Tibial artery (tissue), 4 donors: Measurements from ENCODE around the gene EWSR1.

ENCODE experiments used
- DNase-seq, 2 donors: peaks; one replicate each; pipeline ENCODE4 v3.0.0-alpha.2; 2019
- H3K27ac ChIP-seq, 2 donors: fragments of 200-600 bp; sonication (generic) in 1 of 2; 1 replicate in 1 of 2; 2 replicates in 1 of 2; pipeline ENCODE4 v1.5.1; 2018 to 2019; ENCODE audit warnings: mild to moderate bottlenecking in 1 of 2
- H3K27me3 ChIP-seq, 2 donors: fragments of 200-600 bp; sonication (generic) in 1 of 2; one replicate each; pipeline versions ENCODE4 v1.5.1 to v1.6.0; 2016 to 2019
- H3K36me3 ChIP-seq, 3 donors: fragments of 200-600 bp; sonication (generic) in 2 of 3; one replicate each; pipeline ENCODE4 v1.5.1; 2016 to 2019; ENCODE audit warnings: mild to moderate bottlenecking in 2 of 3
- H3K4me1 ChIP-seq, 4 donors: fragments of 200-600 bp; sonication (generic) in 2 of 4; 1 replicate in 3 of 4; 2 replicates in 1 of 4; pipeline ENCODE4 v1.5.1; 2016 to 2019
- H3K4me3 ChIP-seq, 2 donors: fragments of 200-600 bp; sonication (generic) in 1 of 2; 1 replicate in 1 of 2; 2 replicates in 1 of 2; pipeline ENCODE4 v1.5.1; 2018 to 2019; ENCODE audit warnings: mild to moderate bottlenecking in 2 of 2
- H3K9me3 ChIP-seq, 3 donors: fragments of 200-600 bp; sonication (generic) in 1 of 3; one replicate each; pipeline ENCODE4 v1.5.1; 2016 to 2019
- CTCF ChIP-seq, 2 experiments: fragments of 200-600 bp in 1 of 2; fragments of 450-650 bp in 1 of 2; IDR thresholded peaks; one replicate each; pipeline ENCODE4 v1.5.1; 2017 to 2019; ENCODE audit warnings: antibody characterized with exemption in 2 of 2, mild to moderate bottlenecking in 1 of 2, moderate library complexity in 1 of 2
- intact Hi-C: fragments of 100-400 bp; cut with DNase I; formaldehyde crosslinking; loops from one replicate; pipeline ENCODE4 v1.15.0; 2023; ENCODE audit warnings: low total_unique reads

Gene EWSR1

GRCh38 chr22:29277927-29278326 is 9.9 kb downstream of the EWSR1 start:
- no peaks in the 10 kb centered on the region for H3K27me3 ChIP-seq
- peaks cover 0 to 40% (median 13%) of the 10 kb centered on the region in 4 donors for H3K4me1 ChIP-seq
- no peaks in the 10 kb centered on the region for H3K9me3 ChIP-seq
- H3K4me3 ChIP-seq, result no peak overlapping the region
- no peak for TF ChIP-seq CTCF (IDR thresholded peaks at IDR 0.05)
- H3K36me3 ChIP-seq, result peaks cover 87 to 96% (median 94%) of the 10 kb centered on the region in 3 donors
- intact Hi-C loops, result no loop called here
- DNase-seq, result no peak
- H3K27ac ChIP-seq, result no peak overlapping the region

DNA sequence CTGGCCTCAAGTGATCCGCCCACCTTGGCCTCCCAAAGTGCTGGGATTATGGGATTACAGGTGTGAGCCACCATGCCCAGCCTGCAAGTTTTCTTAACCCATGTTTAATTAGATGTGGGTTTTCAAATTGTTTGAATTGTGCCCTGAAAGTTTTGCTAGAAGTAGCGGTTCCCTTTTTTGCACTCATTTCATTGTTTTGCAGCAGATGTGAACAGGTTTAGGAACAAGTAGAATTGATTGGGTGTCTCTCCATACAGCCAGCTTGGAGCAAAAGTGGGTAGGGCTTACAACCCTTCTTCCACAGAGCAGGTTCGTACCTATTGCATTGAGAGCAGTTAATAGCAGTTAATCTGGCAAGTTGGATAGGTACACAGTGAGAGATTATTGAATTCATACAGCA is 16.1 kb downstream of the EWSR1 start:
- intact Hi-C loops, result no loop called here
- H3K36me3 ChIP-seq, result peaks cover 92 to 100% (median 95%) of the 10 kb centered on the region in 3 donors

GRCh38 chr22:29288837-29289236 is 20.8 kb downstream of the EWSR1 start:
- intact Hi-C loops, result no loop called here
- Histone ChIP-seq H3K4me1 (no peaks in the 10 kb centered on the region), H3K27ac (no peak overlapping the region), H3K9me3 (no peaks in the 10 kb centered on the region), H3K36me3 (peaks cover 93 to 98% (median 97%) of the 10 kb centered on the region in 3 donors), H3K27me3 (no peaks in the 10 kb centered on the region), H3K4me3 (no peak overlapping the region)
- DNase-seq, result no peak
- no peak for TF ChIP-seq CTCF (IDR thresholded peaks at IDR 0.05)

More for the DNA sequence above, 16.1 kb downstream of the EWSR1 start:
- TF ChIP-seq CTCF (IDR thresholded peaks at IDR 0.05), result no peak
- DNase-seq, result no peak
- Histone ChIP-seq H3K4me3 (no peak overlapping the region), H3K27me3 (no peaks in the 10 kb centered on the region), H3K27ac (no peak overlapping the region), H3K4me1 (no peaks in the 10 kb centered on the region), H3K9me3 (no peaks in the 10 kb centered on the region)

DNA sequence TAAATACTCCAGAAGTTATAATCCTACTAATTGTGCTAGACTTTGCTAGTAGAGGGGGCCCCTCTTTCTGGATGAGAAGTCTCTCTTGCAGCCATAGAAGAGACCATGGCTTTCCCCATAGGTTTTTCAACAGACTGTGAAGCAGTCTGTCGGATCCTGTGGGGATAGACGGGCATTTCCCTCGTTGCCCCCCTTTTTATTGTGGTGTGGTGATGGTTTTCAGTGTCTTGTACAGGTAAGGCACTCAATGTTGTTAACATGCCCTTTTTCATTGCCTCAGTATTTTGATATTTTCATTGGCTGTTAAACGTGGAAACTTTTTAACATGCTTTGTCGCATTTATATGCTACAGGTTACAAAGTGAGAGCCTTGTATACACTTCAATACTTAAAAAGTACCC is 22.0 kb downstream of the EWSR1 start:
- Histone ChIP-seq H3K9me3 (no peaks in the 10 kb centered on the region), H3K27ac (no peak overlapping the region), H3K4me1 (no peaks in the 10 kb centered on the region), H3K4me3 (no peak overlapping the region), H3K36me3 (peaks cover 93 to 98% (median 97%) of the 10 kb centered on the region in 3 donors), H3K27me3 (no peaks in the 10 kb centered on the region)
- no peak for DNase-seq
- intact Hi-C loops, result no loop called here
- TF ChIP-seq CTCF (IDR thresholded peaks at IDR 0.05), result no peak

GRCh38 chr22:29291215-29291614 is 23.1 kb downstream of the EWSR1 start:
- H3K36me3 ChIP-seq, result peaks cover 93 to 98% (median 97%) of the 10 kb centered on the region in 3 donors
- H3K4me3 ChIP-seq, result no peak overlapping the region
- no peaks in the 10 kb centered on the region for H3K9me3 ChIP-seq
- DNase-seq, result no peak
- H3K4me1 ChIP-seq, result no peaks in the 10 kb centered on the region
- no peak overlapping the region for H3K27ac ChIP-seq
- intact Hi-C loops, result no loop called here
- TF ChIP-seq CTCF (IDR thresholded peaks at IDR 0.05), result no peak
- no peaks in the 10 kb centered on the region for H3K27me3 ChIP-seq

DNA sequence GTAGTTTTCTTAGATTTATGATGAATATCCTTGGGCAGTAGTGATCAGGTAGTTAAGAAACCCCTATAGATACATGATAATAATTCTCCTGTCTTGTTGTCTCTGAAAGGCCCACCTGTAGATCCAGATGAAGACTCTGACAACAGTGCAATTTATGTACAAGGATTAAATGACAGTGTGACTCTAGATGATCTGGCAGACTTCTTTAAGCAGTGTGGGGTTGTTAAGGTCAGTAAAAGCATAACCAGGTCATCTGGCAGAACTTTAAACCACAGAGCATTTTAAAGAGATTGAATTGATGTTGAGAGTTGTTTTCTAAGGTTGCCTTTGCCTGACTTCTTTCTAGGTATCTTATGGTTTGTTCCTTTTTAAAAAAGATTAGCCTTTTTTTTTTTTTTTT is 24.3 kb downstream of the EWSR1 start:
- Histone ChIP-seq H3K9me3 (no peaks in the 10 kb centered on the region), H3K36me3 (peaks cover 93 to 98% (median 97%) of the 10 kb centered on the region in 3 donors), H3K27ac (no peak overlapping the region), H3K4me1 (no peaks in the 10 kb centered on the region), H3K27me3 (no peaks in the 10 kb centered on the region), H3K4me3 (no peak overlapping the region)
- TF ChIP-seq CTCF (IDR thresholded peaks at IDR 0.05), result no peak
- intact Hi-C loops, result no loop called here
- DNase-seq, result no peak
